ENCODE data around the gene ALDH1A3. TPM values are rescaled to one million over a fixed set of nuclear protein-coding genes. Genes with fewer than 3 reads are reported as not detected.

Gene ALDH1A3
- total RNA-seq, 1 experiment from 2014 or later, result 248 TPM

- TF ChIP-seq SIN3A (IDR thresholded peaks at IDR 0.05; ENCODE audit: low read depth) (no peak), EZH2phosphoT487 (IDR thresholded peaks at IDR 0.05; ENCODE audit: borderline replicate concordance) (no peak), ZFX (IDR thresholded peaks at IDR 0.05) (no peak), YY1 (IDR thresholded peaks at IDR 0.05; ENCODE audit: extremely low read depth, insufficient replicate concordance, low read depth, low read length) (no peak), JUND (IDR thresholded peaks at IDR 0.05) (no peak)
- TF ChIP-seq, protein P1, sequence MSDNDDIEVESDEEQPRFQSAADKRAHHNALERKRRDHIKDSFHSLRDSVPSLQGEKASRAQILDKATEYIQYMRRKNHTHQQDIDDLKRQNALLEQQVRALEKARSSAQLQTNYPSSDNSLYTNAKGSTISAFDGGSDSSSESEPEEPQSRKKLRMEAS (IDR thresholded peaks at IDR 0.05), result no peak
These were observed 45.9 kb upstream of the ALDH1A3 start (continued) for GRCh38 chr15:100833417-100834389.

GRCh38 chr15:100834731-100835130 lies 44.9 kb upstream of the ALDH1A3 start:
- Histone ChIP-seq H3K27me3 (ENCODE audit: insufficient read depth, low read length) (no peaks in the 10 kb centered on the region), H3K4me1 (ENCODE audit: control insufficient read depth in 1 of 2, insufficient read depth in 2 of 2, low read length in 2 of 2) (no peaks in the 10 kb centered on the region), H3K9me3 (ENCODE audit: control insufficient read depth in 1 of 2, insufficient read depth in 1 of 2, low read depth in 1 of 2, low read length in 2 of 2) (no peaks in the 10 kb centered on the region), H3K9me2 (ENCODE audit: insufficient read depth) (no peaks in the 10 kb centered on the region), H3K4me3 (replicated peaks in 1 of 2; ENCODE audit: low read depth in 1 of 2, low read length in 2 of 2) (no peak overlapping the region), H4K20me1 (ENCODE audit: insufficient read depth) (no peaks in the 10 kb centered on the region), H3K79me2 (ENCODE audit: insufficient read depth, low read length) (no peaks in the 10 kb centered on the region), H3K9ac (ENCODE audit: low read length) (no peak overlapping the region), H3K27ac (ENCODE audit: low read depth, low read length) (no peak overlapping the region), H3K4me2 (ENCODE audit: low read length) (no peak overlapping the region), H2AFZ (ENCODE audit: low read depth, low read length, poor library complexity, severe bottlenecking) (no peak overlapping the region), H3K36me3 (ENCODE audit: control insufficient read depth in 1 of 2, insufficient read depth in 2 of 2, low read length in 2 of 2) (no peaks in the 10 kb centered on the region)
- DNase-seq (ENCODE audit: low read depth, low spot score) (no peak), ATAC-seq (no peak)
- BruUV-seq (replicated peaks), result no TSS peak
- intact Hi-C loops (cut with micrococcal nuclease), result no loop called here
- POLR2A ChIA-PET, result no interaction called here
- CTCF ChIA-PET, result no interaction called here
- RAD21 ChIA-PET (ENCODE audit: low non-redundant PET in 1 of 2, low total read pairs in 2 of 2, uncharacterized antibody in 2 of 2, unreplicated experiment in 2 of 2), result no interaction called here
- TF ChIP-seq REST (IDR thresholded peaks at IDR 0.05; ENCODE audit: low read depth), result no peak
- no peak for TF ChIP-seq ELF1 (IDR thresholded peaks at IDR 0.05; ENCODE audit: borderline replicate concordance, low read depth)
- TF ChIP-seq EZH2 (IDR thresholded peaks at IDR 0.05), result no peak
- TF ChIP-seq POLR2AphosphoS5 (IDR thresholded peaks at IDR 0.05; ENCODE audit: low read depth, low read length), result no peak
- TF ChIP-seq JUND (IDR thresholded peaks at IDR 0.05), result no peak
- TF ChIP-seq EGR1 (IDR thresholded peaks at IDR 0.05; ENCODE audit: low read depth), result no peak
- no peak for TF ChIP-seq ZFX (IDR thresholded peaks at IDR 0.05)
- TF ChIP-seq SP1 (IDR thresholded peaks at IDR 0.05; ENCODE audit: low read depth), result no peak
- TF ChIP-seq, protein P2, sequence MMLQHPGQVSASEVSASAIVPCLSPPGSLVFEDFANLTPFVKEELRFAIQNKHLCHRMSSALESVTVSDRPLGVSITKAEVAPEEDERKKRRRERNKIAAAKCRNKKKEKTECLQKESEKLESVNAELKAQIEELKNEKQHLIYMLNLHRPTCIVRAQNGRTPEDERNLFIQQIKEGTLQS (IDR thresholded peaks at IDR 0.05), result no peak
- no peak for TF ChIP-seq YY1 (IDR thresholded peaks at IDR 0.05; ENCODE audit: extremely low read depth, insufficient replicate concordance, low read depth, low read length)
- TF ChIP-seq, protein P3, sequence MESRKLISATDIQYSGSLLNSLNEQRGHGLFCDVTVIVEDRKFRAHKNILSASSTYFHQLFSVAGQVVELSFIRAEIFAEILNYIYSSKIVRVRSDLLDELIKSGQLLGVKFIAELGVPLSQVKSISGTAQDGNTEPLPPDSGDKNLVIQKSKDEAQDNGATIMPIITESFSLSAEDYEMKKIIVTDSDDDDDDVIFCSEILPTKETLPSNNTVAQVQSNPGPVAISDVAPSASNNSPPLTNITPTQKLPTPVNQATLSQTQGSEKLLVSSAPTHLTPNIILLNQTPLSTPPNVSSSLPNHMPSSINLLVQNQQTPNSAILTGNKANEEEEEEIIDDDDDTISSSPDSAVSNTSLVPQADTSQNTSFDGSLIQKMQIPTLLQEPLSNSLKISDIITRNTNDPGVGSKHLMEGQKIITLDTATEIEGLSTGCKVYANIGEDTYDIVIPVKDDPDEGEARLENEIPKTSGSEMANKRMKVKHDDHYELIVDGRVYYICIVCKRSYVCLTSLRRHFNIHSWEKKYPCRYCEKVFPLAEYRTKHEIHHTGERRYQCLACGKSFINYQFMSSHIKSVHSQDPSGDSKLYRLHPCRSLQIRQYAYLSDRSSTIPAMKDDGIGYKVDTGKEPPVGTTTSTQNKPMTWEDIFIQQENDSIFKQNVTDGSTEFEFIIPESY (IDR thresholded peaks at IDR 0.05; ENCODE audit: extremely low read depth, insufficient replicate concordance, low read length), result no peak
- no peak for TF ChIP-seq SRF (IDR thresholded peaks at IDR 0.05; ENCODE audit: low read depth)
- TF ChIP-seq SIN3A (IDR thresholded peaks at IDR 0.05; ENCODE audit: low read depth), result no peak
- no peak for TF ChIP-seq ZNF274 (IDR thresholded peaks at IDR 0.05; ENCODE audit: low read depth, low read length)
- no peak for TF ChIP-seq EZH2phosphoT487 (IDR thresholded peaks at IDR 0.05; ENCODE audit: borderline replicate concordance)
- TF ChIP-seq CEBPB (IDR thresholded peaks at IDR 0.05; ENCODE audit: low read depth), result no peak

All from HCT116 (cell line).